Measurements from ENCODE around the gene ACOXL. TPM values are rescaled to one million over a fixed set of nuclear protein-coding genes. Genes with fewer than 3 reads are reported as not detected.

Gene ACOXL
- total RNA-seq, 2 experiments from 2014 or later = 0.14 to 0.56 TPM

GRCh38 chr2:110867078-110867477, 134.7 kb downstream of the ACOXL start:
- intact Hi-C loops (cut with micrococcal nuclease) = no loop called here
- Mint-ChIP-seq H3K36me3 (ENCODE audit: low read depth) (no peaks in the 10 kb centered on the region), H3K4me1 (ENCODE audit: low read depth) (peaks cover 58% of the 10 kb centered on the region), H3K27me3 (peaks cover 10% of the 10 kb centered on the region), H3K27ac (peak overlapping the region; percentile 18), H3K4me3 (no peak overlapping the region), H3K9me3 (no peaks in the 10 kb centered on the region)
- DNase-seq (peak; percentile 62), ATAC-seq (peak; percentile 17)
- ChIA-PET POLR2A (interaction anchor here (0.7 to 2.6 kb wide), 4 partner anchors 15 to 253 kb away, joined by 3 to 9 read pairs (median 4); partner anchors contain the start of gene BCL2L11), CTCF (interaction anchor here (0.7 to 9.2 kb wide), 8 partner anchors 7 to 61 kb away, joined by 3 to 50 read pairs (median 6); no protein-coding TSS in a partner anchor)
- TF ChIP-seq, protein P1, sequence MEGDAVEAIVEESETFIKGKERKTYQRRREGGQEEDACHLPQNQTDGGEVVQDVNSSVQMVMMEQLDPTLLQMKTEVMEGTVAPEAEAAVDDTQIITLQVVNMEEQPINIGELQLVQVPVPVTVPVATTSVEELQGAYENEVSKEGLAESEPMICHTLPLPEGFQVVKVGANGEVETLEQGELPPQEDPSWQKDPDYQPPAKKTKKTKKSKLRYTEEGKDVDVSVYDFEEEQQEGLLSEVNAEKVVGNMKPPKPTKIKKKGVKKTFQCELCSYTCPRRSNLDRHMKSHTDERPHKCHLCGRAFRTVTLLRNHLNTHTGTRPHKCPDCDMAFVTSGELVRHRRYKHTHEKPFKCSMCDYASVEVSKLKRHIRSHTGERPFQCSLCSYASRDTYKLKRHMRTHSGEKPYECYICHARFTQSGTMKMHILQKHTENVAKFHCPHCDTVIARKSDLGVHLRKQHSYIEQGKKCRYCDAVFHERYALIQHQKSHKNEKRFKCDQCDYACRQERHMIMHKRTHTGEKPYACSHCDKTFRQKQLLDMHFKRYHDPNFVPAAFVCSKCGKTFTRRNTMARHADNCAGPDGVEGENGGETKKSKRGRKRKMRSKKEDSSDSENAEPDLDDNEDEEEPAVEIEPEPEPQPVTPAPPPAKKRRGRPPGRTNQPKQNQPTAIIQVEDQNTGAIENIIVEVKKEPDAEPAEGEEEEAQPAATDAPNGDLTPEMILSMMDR (IDR thresholded peaks at IDR 0.05) = no peak

GRCh38 chr2:110868971-110869370, 136.6 kb downstream of the ACOXL start:
- CTCF ChIA-PET = interaction anchor here (0.5 to 9.2 kb wide), 5 partner anchors 9 to 343 kb away, joined by 3 to 50 read pairs (median 6); no protein-coding TSS in a partner anchor
- intact Hi-C loops (cut with micrococcal nuclease) = no loop called here
- no peak for DNase-seq
- Mint-ChIP-seq H3K27ac (no peak overlapping the region), H3K4me3 (no peak overlapping the region), H3K36me3 (ENCODE audit: low read depth) (no peaks in the 10 kb centered on the region), H3K27me3 (peaks cover 10% of the 10 kb centered on the region), H3K4me1 (ENCODE audit: low read depth) (peaks cover 69% of the 10 kb centered on the region), H3K9me3 (no peaks in the 10 kb centered on the region)
- POLR2A ChIA-PET = interaction anchor here (1.4 to 2.6 kb wide), 2 partner anchors 17 to 22 kb away, joined by 5 to 9 read pairs; no protein-coding TSS in a partner anchor
- no peak for ATAC-seq
- TF ChIP-seq, protein P1 (IDR thresholded peaks at IDR 0.05) = no peak

DNA sequence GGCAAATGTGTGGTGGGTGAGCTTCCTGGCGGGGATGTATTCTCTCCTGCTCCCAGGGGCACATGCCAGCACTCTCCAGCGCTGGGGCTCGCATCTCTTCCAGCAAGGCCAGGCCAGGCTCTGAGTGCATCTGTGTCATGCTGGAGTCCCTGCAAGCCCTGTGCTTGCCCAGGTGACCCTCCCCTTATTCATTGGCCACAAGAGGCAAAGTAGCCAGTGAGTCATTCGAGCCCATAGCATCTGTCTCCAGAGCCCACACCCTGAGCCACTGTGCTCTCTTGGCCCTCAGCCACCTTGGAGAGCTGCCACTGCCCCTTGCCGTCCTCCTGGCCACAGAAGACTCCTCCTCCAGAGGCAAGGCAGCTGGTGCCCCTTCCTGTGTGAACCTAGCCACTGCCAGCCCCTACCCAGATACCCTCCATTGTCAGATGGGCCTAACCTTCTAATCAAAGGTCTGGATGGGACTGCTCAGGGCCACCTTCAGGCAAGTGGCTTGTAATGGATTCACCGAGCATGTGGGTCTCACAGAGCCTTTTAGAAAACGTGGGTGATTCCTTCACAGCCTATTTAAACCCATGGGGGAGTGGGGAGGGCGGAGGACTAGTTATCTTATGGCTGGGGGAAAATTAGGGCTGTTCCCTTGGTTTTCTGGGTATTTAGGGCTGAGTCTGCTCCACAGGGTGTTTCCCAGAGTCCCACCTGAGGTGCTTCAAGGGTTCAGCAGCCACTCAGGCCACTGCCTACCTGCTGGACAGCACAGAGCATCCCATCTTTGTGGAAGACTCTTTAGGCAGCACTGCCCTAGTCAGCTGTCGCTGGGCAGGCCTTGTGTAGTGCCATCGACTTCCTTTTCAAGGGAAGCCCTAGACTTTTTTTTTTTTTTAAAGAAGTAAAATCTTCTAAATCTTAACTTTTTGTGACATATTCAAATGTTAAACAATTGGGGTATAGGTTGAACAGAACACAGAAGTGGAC, 137.4 kb downstream of the ACOXL start:
- ATAC-seq = no peak
- TF ChIP-seq, protein P1 (IDR thresholded peaks at IDR 0.05) = no peak
- peaks cover 62% of the 10 kb centered on the region for H3K4me1 Mint-ChIP-seq (ENCODE audit: low read depth)
- intact Hi-C loops (cut with micrococcal nuclease) = no loop called here
- no peak overlapping the region for H3K4me3 Mint-ChIP-seq
- ChIA-PET POLR2A (interaction anchor here (1.4 to 2.6 kb wide), 2 partner anchors 18 to 23 kb away, joined by 5 to 9 read pairs; no protein-coding TSS in a partner anchor), CTCF (interaction anchor here (0.5 to 9.2 kb wide), 4 partner anchors 8 to 342 kb away, joined by 3 to 50 read pairs (median 6); no protein-coding TSS in a partner anchor)
- peaks cover 10% of the 10 kb centered on the region for H3K27me3 Mint-ChIP-seq
- H3K9me3 Mint-ChIP-seq = no peaks in the 10 kb centered on the region
- DNase-seq = no peak
- no peaks in the 10 kb centered on the region for H3K36me3 Mint-ChIP-seq (ENCODE audit: low read depth)
- H3K27ac Mint-ChIP-seq = no peak overlapping the region

DNA sequence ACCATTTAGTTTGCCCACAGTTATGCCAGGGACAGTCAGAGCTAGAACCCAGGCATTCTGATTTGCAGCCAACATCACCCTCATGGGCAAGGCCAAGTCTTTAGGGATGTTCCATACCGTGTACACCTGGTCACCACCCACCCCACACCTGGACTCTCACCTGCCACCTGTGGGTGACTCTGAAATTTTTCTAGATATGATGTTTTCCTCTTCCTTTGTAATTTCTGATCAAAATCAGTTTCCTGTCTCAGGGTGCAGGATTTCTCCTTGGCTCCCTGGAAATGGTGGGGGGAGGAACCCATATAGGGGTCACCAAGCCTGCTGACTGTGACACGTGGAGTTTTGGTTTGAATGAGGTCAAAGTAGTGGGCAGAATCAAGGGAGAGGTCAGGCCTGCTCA, 138.2 kb downstream of the ACOXL start:
- Mint-ChIP-seq H3K4me3 (no peak overlapping the region), H3K27ac (no peak overlapping the region), H3K36me3 (ENCODE audit: low read depth) (no peaks in the 10 kb centered on the region), H3K4me1 (ENCODE audit: low read depth) (peaks cover 54% of the 10 kb centered on the region), H3K9me3 (no peaks in the 10 kb centered on the region), H3K27me3 (peaks cover 10% of the 10 kb centered on the region)
- ATAC-seq (no peak), DNase-seq (no peak)
- intact Hi-C loops (cut with micrococcal nuclease) = no loop called here
- TF ChIP-seq, protein P1 (IDR thresholded peaks at IDR 0.05) = no peak
- ChIA-PET CTCF (no interaction called here), POLR2A (no interaction called here)

All from activated CD8-positive, alpha-beta T cell treated with anti-CD3 and anti-CD28 coated beads for 36 hours (primary cell).